Neural progenitor cell (in vitro differentiated cells): Measurements from ENCODE around the gene RNF214. TPM values are rescaled to one million over a fixed set of nuclear protein-coding genes. Genes with fewer than 3 reads are reported as not detected.
"Not testable (repeated sequence)": the region's sequence is repeated elsewhere in the genome, so short reads cannot be mapped to it uniquely, and the experiment has no call there.

Source experiments
- DNase-seq: peaks from one replicate; pipeline ENCODE4 v3.0.0-alpha.2; 2016; ENCODE audit warnings: low spot score
- H2AFZ ChIP-seq: fragments of 200-600 bp; sonication (generic); replicated peaks from 2 replicates; pipeline ENCODE4 v1.6.1; 2016; ENCODE audit warnings: antibody characterized with exemption
- H3F3A ChIP-seq: fragments of 200-600 bp; sonication (generic); 2 replicates; pipeline ENCODE4 v1.6.1; 2016; ENCODE audit warnings: antibody characterized with exemption, low read depth
- H3K27ac ChIP-seq: fragments of 200-600 bp; sonication (generic); 2 replicates; pipeline ENCODE4 v1.5.1; 2016; ENCODE audit warnings: mild to moderate bottlenecking
- H3K27me3 ChIP-seq: fragments of 200-600 bp; sonication (generic); 2 replicates; pipeline ENCODE4 v1.6.1; 2016; ENCODE audit warnings: mild to moderate bottlenecking, moderate library complexity
- H3K36me3 ChIP-seq: fragments of 200-600 bp; sonication (generic); 2 replicates; pipeline ENCODE4 v1.5.1; 2016
- H3K4me1 ChIP-seq: fragments of 200-600 bp; sonication (generic); 2 replicates; pipeline ENCODE4 v1.6.1; 2016; ENCODE audit warnings: mixed run types
- H3K4me2 ChIP-seq: fragments of 200-600 bp; sonication (generic); 2 replicates; pipeline ENCODE4 v1.6.1; 2016
- H3K4me3 ChIP-seq: fragments of 200-600 bp; sonication (generic); 2 replicates; pipeline ENCODE4 v1.5.1; 2016
- H3K79me2 ChIP-seq: fragments of 200-600 bp; sonication (generic); 2 replicates; pipeline ENCODE4 v1.6.1; 2016; ENCODE audit warnings: low read depth
- H3K9ac ChIP-seq: fragments of 200-600 bp; sonication (generic); 2 replicates; pipeline ENCODE4 v1.6.1; 2016
- H3K9me3 ChIP-seq: fragments of 200-600 bp; sonication (generic); 2 replicates; pipeline ENCODE4 v1.5.1; 2016; ENCODE audit warnings: low read depth
- H4K20me1 ChIP-seq: fragments of 200-600 bp; sonication (generic); 2 replicates; pipeline ENCODE4 v1.6.1; 2016; ENCODE audit warnings: low read depth
- H3K27ac Mint-ChIP-seq: 3 replicates; pipeline ENCODE4 v1.8.0; 2021; ENCODE audit warnings: mixed read lengths
- H3K27me3 Mint-ChIP-seq: 2 replicates; pipeline ENCODE4 v1.8.0; 2022; ENCODE audit warnings: low read depth, mild to moderate bottlenecking, inconsistent platforms, moderate library complexity, mixed read lengths; ENCODE audit not compliant: insufficient read depth
- H3K36me3 Mint-ChIP-seq: 3 replicates; pipeline ENCODE4 v1.8.0; 2021; ENCODE audit warnings: mixed read lengths
- H3K4me1 Mint-ChIP-seq: 3 replicates; pipeline ENCODE4 v1.8.0; 2021; ENCODE audit warnings: mixed read lengths
- H3K4me3 Mint-ChIP-seq: 3 replicates; pipeline ENCODE4 v1.8.0; 2021; ENCODE audit warnings: mild to moderate bottlenecking, moderate library complexity, mixed read lengths
- H3K9me3 Mint-ChIP-seq: 3 replicates; pipeline ENCODE4 v1.8.0; 2020; ENCODE audit warnings: mixed read lengths
- CTCF ChIP-seq: fragments of 200-600 bp; sonication (generic); IDR thresholded peaks from 2 replicates; pipeline ENCODE4 v1.5.1; 2017; ENCODE audit warnings: antibody characterized with exemption, mild to moderate bottlenecking
- EZH2 ChIP-seq: fragments of 200-600 bp; sonication (generic); IDR thresholded peaks from 2 replicates; pipeline ENCODE4 v1.6.1; 2017; ENCODE audit warnings: antibody characterized with exemption, mild to moderate bottlenecking, moderate library complexity
- EZH2phosphoT487 ChIP-seq: fragments of 200-600 bp; sonication (generic); IDR thresholded peaks from 2 replicates; pipeline ENCODE4 v1.6.1; 2017; ENCODE audit warnings: antibody characterized with exemption
- total RNA-seq: library from RNA; depleted of rRNA; stranded (reverse); fragments of >200 nt; gene quantifications from 2 replicates; pipeline ENCODE4 v1.2.3, GENCODE V29; 2015; ENCODE audit warnings: low replicate concordance

RNF214 gene
- total RNA-seq, 1 donor from 2014 or later: 43.6 TPM

GRCh38 chr11:117319214-117319840 lies 86.9 kb downstream of the RNF214 start:
- Histone ChIP-seq H3F3A (no peaks in the 10 kb centered on the region), H3K27ac (no peak overlapping the region), H3K4me2 (no peak overlapping the region), H3K36me3 (no peaks in the 10 kb centered on the region), H3K9ac (no peak overlapping the region), H3K9me3 (no peaks in the 10 kb centered on the region), H3K4me3 (no peak overlapping the region), H3K79me2 (no peaks in the 10 kb centered on the region), H2AFZ (no peak overlapping the region), H3K27me3 (no peaks in the 10 kb centered on the region), H3K4me1 (peaks cover 18% of the 10 kb centered on the region), H4K20me1 (no peaks in the 10 kb centered on the region)
- Mint-ChIP-seq H3K27me3 (peaks cover 2% of the 10 kb centered on the region), H3K4me3 (no peak overlapping the region), H3K36me3 (peaks cover 1% of the 10 kb centered on the region), H3K27ac (no peak overlapping the region), H3K9me3 (no peaks in the 10 kb centered on the region), H3K4me1 (peaks cover 16% of the 10 kb centered on the region)
- DNase-seq: no peak
- TF ChIP-seq EZH2phosphoT487: no peak
- TF ChIP-seq CTCF: no peak
- no peak for TF ChIP-seq EZH2

- not testable (repeated sequence) for H3K9me3 ChIP-seq, H2AFZ ChIP-seq, H3K27me3 Mint-ChIP-seq, H3F3A ChIP-seq, DNase-seq, H3K27me3 ChIP-seq, H3K27ac Mint-ChIP-seq, H3K36me3 ChIP-seq, H3K9ac ChIP-seq, H3K9me3 Mint-ChIP-seq, H3K4me1 Mint-ChIP-seq, H3K27ac ChIP-seq, H3K36me3 Mint-ChIP-seq, H3K4me1 ChIP-seq, H3K4me3 Mint-ChIP-seq, H3K79me2 ChIP-seq
- Histone ChIP-seq H4K20me1 (peaks cover 14% of the 10 kb centered on the region), H3K4me3 (peak overlapping the region; percentile 92), H3K4me2 (peak overlapping the region; percentile 92)
Measured at GRCh38 chr11:117327255-117327566, 94.7 kb downstream of the RNF214 start.

GRCh38 chr11:117327567-117328374 lies 95.3 kb downstream of the RNF214 start, which contains the start of gene CEP164:
TSS of gene CEP164 (plus strand) at chr11:117327854. CDS start at chr11:117338587, 10,733 bp downstream.
- Mint-ChIP-seq H3K4me1 (peaks cover 3% of the 10 kb centered on the region), H3K27me3 (no peaks in the 10 kb centered on the region), H3K4me3 (no peak within 1 kb of the TSS), H3K27ac (no peak within 1 kb of the TSS), H3K36me3 (peaks cover 1% of the 10 kb centered on the region), H3K9me3 (no peaks in the 10 kb centered on the region)
- peak; percentile 97 for DNase-seq
- Histone ChIP-seq H3K9me3 (no peaks in the 10 kb centered on the region), H3K79me2 (peaks cover 10% of the 10 kb centered on the region), H2AFZ (peak within 1 kb of the TSS; percentile 96), H4K20me1 (peaks cover 14% of the 10 kb centered on the region), H3K4me1 (no peaks in the 10 kb centered on the region), H3K27me3 (no peaks in the 10 kb centered on the region), H3K4me3 (peak within 1 kb of the TSS; percentile 92), H3K9ac (peak within 1 kb of the TSS; percentile 40), H3K4me2 (peak within 1 kb of the TSS; percentile 92), H3K36me3 (no peaks in the 10 kb centered on the region), H3F3A (peaks cover 8% of the 10 kb centered on the region), H3K27ac (no peak within 1 kb of the TSS)
- no peak for TF ChIP-seq CTCF
- no peak for TF ChIP-seq EZH2
- TF ChIP-seq EZH2phosphoT487: no peak
